Heart right ventricle (tissue), 16 donors: ENCODE results near the gene DCAF8. TPM values are rescaled to one million over a fixed set of nuclear protein-coding genes. Genes with fewer than 3 reads are reported as not detected.
A peak's percentile ranks its signal among the peaks of the same experiment; 100 is the strongest.

Source experiments
- ATAC-seq, 8 donors: fragments of 200-7000 bp; cut with Tn5 transposase; one replicate each; pipeline ENCODE4 v1.9.1; 2020; ENCODE audit warnings: mild to moderate bottlenecking in 8 of 8, moderate library complexity in 8 of 8, moderate number of reproducible peaks in 1 of 8
- DNase-seq, 2 donors: peaks; one replicate each; pipeline ENCODE4 v3.0.0-alpha.2; 2020
- H3K27ac ChIP-seq, 10 donors: fragments of 200-600 bp; sonication (generic) in 2 of 10; one replicate each; pipeline versions ENCODE4 v1.5.0 to v1.8.0; 2020 to 2022; ENCODE audit warnings: mild to moderate bottlenecking in 3 of 10
- H3K27me3 ChIP-seq, 7 donors: fragments of 200-600 bp; one replicate each; pipeline ENCODE4 v1.8.0; 2021 to 2022; ENCODE audit warnings: mild to moderate bottlenecking in 2 of 7
- H3K36me3 ChIP-seq, 9 donors: fragments of 200-600 bp; sonication (generic) in 1 of 9; one replicate each; pipeline versions ENCODE4 v1.5.0 to v1.8.0; 2020 to 2022; ENCODE audit warnings: mild to moderate bottlenecking in 2 of 9
- H3K4me1 ChIP-seq, 9 donors: fragments of 200-600 bp; sonication (generic) in 1 of 9; one replicate each; pipeline versions ENCODE4 v1.5.0 to v1.8.0; 2020 to 2022; ENCODE audit warnings: mild to moderate bottlenecking in 4 of 9
- H3K4me3 ChIP-seq, 10 donors: fragments of 200-600 bp; sonication (generic) in 2 of 10; one replicate each; pipeline versions ENCODE4 v1.5.0 to v1.8.0; 2020 to 2022; ENCODE audit warnings: mild to moderate bottlenecking in 7 of 10, moderate library complexity in 2 of 10
- H3K9me3 ChIP-seq, 11 donors: fragments of 200-600 bp in 10 of 11; sonication (generic) in 2 of 11; one replicate each; pipeline versions ENCODE4 v1.5.0 to v1.8.0; 2013 to 2022; ENCODE audit warnings: mild to moderate bottlenecking in 2 of 11, control low read depth in 1 of 11, moderate library complexity in 1 of 11
- WGBS, 2 donors: extraction: QIAGEN DNeasy Blood & Tissue Kit; methylation state at CpG; one replicate each; pipeline ENCODE4 v1.1.7; 2013; ENCODE audit warnings: inconsistent platforms in 1 of 2; 5-methylcytosine and 5-hydroxymethylcytosine counted together
- intact Hi-C, 10 donors: fragments of 100-400 bp; cut with DNase I; formaldehyde crosslinking; loops; one replicate each; pipeline versions ENCODE4 v1.11.1 to v1.14.2; 2022
- polyA plus RNA-seq, 2 donors: library from polyadenylated mRNA; stranded (reverse); fragments of 200-250 nt; gene quantifications; one replicate each; pipeline ENCODE4 v1.2.3, GENCODE V29; 2013
- total RNA-seq, 10 donors: library from RNA; stranded (reverse); fragmentation: NEBNext Ultra II Directional in 3 of 10; extraction: Animal tissue kit (Norgen Biotek cat#: 25700) in 3 of 10; gene quantifications; one replicate each; pipeline versions ENCODE4 v1.2.1 to v1.2.4, GENCODE V29; 2021 to 2023
- TF ChIP-seq, protein P1 (sequence below), 9 donors: fragments of 200-600 bp; sonication (generic) in 2 of 9; IDR thresholded peaks; one replicate each; pipeline versions ENCODE4 v1.5.0 to v1.8.0; 2021 to 2022; ENCODE audit warnings: antibody characterized with exemption in 9 of 9, mild to moderate bottlenecking in 5 of 9, moderate library complexity in 1 of 9
- donor health status: Arrhythmogenic right ventricular cardiomyopathy.
- donor health status: ischemic (EF 13 %, LVEDD 7.1; RV severe dilation, severe dysfunction).
- donor health status: healthy with polysubstance abuse.
- donor health status: DM: no; HTN: yes; CAD: no.
- donor health status: DM: no; HTN: no; CAD: no.
- donor health status: ischemic (EF 25% LVEDD 6.9; RV normal size, moderate dysfunction).
- donor health status: ischemic (EF 25% LVEDD 5.7; RV mildly dilated, moderate dysfunction).
- donor health status: healthy.
- donor health status: DM: yes; HTN: yes; CAD: no.
- donor health status: Ischemic cardiomyopathy.
- donor health status: ischemic (EF 35%, LVEDD 5.7; RV mildly dilated, moderate dysfunction).
- donor health status: nonischemic (EF 11% LVEDD 7.7; RV severe dilation, severe dysfunction).
- donor health status: DM: yes; HTN: yes; CAD: no.
- donor health status: PGD.
- donor health status: ischemic (EF 29% LVEDD 5.4; RV normal size, mild dysfunction).
- donor health status: nonischemic (EF 23%, LVEDD 6.1; RV moderate dilation, normal function).

The DCAF8 gene
- total and polyA plus RNA-seq, 12 donors, result 47.1 to 171 (median 151) TPM

DNA sequence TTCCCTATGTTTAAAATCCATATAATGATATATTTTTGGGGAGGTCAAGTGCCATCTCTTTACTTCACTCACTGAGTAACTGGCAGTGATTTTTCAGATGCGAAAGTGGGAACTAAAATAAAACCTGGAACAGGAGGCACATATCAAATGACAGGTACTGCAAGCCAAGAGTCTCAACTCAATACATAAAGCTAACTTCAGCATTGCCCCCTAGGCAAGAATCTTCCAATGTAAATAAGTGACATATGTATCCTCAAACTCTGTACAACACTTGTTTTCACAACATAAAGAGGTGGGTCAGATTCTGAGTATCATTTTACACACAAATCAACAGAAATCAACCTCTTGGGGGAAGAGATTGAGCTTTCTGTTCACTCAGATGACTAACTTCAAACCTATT, 18.1 kb downstream of the DCAF8 start:
- H3K9me3 ChIP-seq, result no peaks in the 10 kb centered on the region
- H3K4me1 ChIP-seq, result peaks cover 0 to 60% (median 49%) of the 10 kb centered on the region in 9 donors
- WGBS, 2 donors, result 38 to 53% methylated on average over 1 of the region's 1 CpG
- intact Hi-C loops, result loop anchor here in 1 of 10 donors (10.0 kb wide), 1 partner anchor 49 kb away; the partner anchor contains the start of gene CASQ1
- TF ChIP-seq, protein P1, sequence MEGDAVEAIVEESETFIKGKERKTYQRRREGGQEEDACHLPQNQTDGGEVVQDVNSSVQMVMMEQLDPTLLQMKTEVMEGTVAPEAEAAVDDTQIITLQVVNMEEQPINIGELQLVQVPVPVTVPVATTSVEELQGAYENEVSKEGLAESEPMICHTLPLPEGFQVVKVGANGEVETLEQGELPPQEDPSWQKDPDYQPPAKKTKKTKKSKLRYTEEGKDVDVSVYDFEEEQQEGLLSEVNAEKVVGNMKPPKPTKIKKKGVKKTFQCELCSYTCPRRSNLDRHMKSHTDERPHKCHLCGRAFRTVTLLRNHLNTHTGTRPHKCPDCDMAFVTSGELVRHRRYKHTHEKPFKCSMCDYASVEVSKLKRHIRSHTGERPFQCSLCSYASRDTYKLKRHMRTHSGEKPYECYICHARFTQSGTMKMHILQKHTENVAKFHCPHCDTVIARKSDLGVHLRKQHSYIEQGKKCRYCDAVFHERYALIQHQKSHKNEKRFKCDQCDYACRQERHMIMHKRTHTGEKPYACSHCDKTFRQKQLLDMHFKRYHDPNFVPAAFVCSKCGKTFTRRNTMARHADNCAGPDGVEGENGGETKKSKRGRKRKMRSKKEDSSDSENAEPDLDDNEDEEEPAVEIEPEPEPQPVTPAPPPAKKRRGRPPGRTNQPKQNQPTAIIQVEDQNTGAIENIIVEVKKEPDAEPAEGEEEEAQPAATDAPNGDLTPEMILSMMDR (IDR thresholded peaks at IDR 0.05), result no peak
- peaks cover 0 to 56% (median 14%) of the 10 kb centered on the region in 9 donors for H3K36me3 ChIP-seq
- no peaks in the 10 kb centered on the region for H3K27me3 ChIP-seq
- H3K27ac ChIP-seq, result peak overlapping the region in 8 of 10 donors; percentile 12 to 61 (median 50)
- ATAC-seq, result peak in 1 of 8 donors; percentile 36
- DNase-seq, result no peak
- H3K4me3 ChIP-seq, result no peak overlapping the region

DNA sequence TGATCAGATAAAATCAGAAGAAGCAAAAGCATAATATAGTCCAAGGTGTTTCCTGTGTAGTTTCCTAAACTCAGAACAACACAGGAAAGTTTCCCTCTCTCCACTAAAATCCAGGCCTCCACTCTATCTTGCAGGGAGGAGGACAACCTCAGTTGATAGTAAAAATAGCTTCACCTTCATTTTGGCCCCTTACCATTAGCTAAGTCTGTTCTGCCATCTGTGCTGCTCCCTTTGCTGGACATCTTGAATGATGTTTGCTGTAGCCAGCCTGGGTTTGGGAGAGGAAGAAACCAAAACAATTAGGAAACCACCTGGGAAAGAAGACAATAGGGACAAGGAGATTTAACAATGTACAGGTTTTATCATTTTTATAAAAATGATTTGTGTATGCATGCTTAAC, 18.6 kb downstream of the DCAF8 start:
- DNase-seq, result no peak
- Histone ChIP-seq H3K4me3 (no peak overlapping the region), H3K27ac (peak overlapping the region in 8 of 10 donors; percentile 12 to 61 (median 50)), H3K36me3 (peaks cover 0 to 60% (median 19%) of the 10 kb centered on the region in 9 donors), H3K27me3 (no peaks in the 10 kb centered on the region), H3K4me1 (peaks cover 0 to 60% (median 49%) of the 10 kb centered on the region in 9 donors), H3K9me3 (no peaks in the 10 kb centered on the region)
- TF ChIP-seq, protein P1 (IDR thresholded peaks at IDR 0.05), result no peak
- intact Hi-C loops, result loop anchor here in 1 of 10 donors (10.0 kb wide), 1 partner anchor 49 kb away; the partner anchor contains the start of gene CASQ1
- peak in 2 of 8 donors; percentile 45 for ATAC-seq

- ATAC-seq (peak in 1 of 8 donors; percentile 29), DNase-seq (no peak)
- Histone ChIP-seq H3K27me3 (no peaks in the 10 kb centered on the region), H3K36me3 (peaks cover 0 to 96% (median 50%) of the 10 kb centered on the region in 9 donors), H3K9me3 (no peaks in the 10 kb centered on the region), H3K27ac (no peak overlapping the region), H3K4me1 (peaks cover 0 to 41% (median 23%) of the 10 kb centered on the region in 9 donors), H3K4me3 (no peak overlapping the region)
- intact Hi-C loops, result loop anchor here in 2 of 10 donors (5.0 to 10.0 kb wide), 2 partner anchors 45 to 67 kb away; partner anchors contain the start of gene CASQ1 (in 1 of the 2)
- 94 to 97% methylated on average over 24 of the region's 24 CpGs for WGBS, 2 donors
- TF ChIP-seq, protein P1 (IDR thresholded peaks at IDR 0.05), result no peak
These were observed 22.6 kb downstream of the DCAF8 start for GRCh38 chr1:160239582-160240299.

DNA sequence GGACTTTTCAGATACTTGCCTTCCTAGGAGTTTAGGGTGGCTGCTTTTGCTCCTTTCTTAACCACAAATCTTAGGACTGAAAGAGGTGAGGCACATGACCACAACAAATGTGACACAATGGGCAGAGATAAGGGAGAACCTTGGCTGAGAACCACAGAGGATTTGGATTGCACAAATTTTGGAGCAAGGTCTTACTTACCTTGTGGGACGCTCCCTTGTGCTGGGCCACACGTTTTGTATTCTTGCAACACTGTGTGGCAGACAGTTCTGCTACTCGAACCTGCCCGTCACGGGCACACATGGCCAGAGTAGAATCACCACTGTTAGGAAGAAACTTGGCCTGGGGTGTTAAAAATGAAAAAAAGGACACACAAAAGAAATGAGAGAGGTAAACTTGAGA, 23.9 kb downstream of the DCAF8 start:
- peaks cover 0 to 100% (median 51%) of the 10 kb centered on the region in 9 donors for H3K36me3 ChIP-seq
- intact Hi-C loops, result loop anchor here in 1 of 10 donors (5.0 kb wide), 1 partner anchor 66 kb away; no protein-coding TSS in a partner anchor
- no peak overlapping the region for H3K4me3 ChIP-seq
- WGBS, 2 donors, result 66 to 79% methylated on average over 5 of the region's 5 CpGs
- no peak overlapping the region for H3K27ac ChIP-seq
- no peaks in the 10 kb centered on the region for H3K27me3 ChIP-seq
- DNase-seq (no peak), ATAC-seq (peak in 3 of 8 donors; percentile 23 to 53 (median 43))
- H3K9me3 ChIP-seq, result no peaks in the 10 kb centered on the region
- TF ChIP-seq, protein P1 (IDR thresholded peaks at IDR 0.05), result no peak
- peaks cover 0 to 31% (median 10%) of the 10 kb centered on the region in 9 donors for H3K4me1 ChIP-seq
